HEK293 (cell line): ENCODE results near the gene GIMAP1.
"Not testable (repeated sequence)": the region's sequence is repeated elsewhere in the genome, so short reads cannot be mapped to it uniquely, and the experiment has no call there.

Experiments
- HOXD13 ChIP-seq: sonication (generic); formaldehyde crosslinking; IDR thresholded peaks from 2 replicates; pipeline ENCODE4 v1.8.0; 2022; ENCODE audit warnings: missing genetic modification reagents, borderline replicate concordance
- ZFP69B ChIP-seq: fragments of 450-650 bp; formaldehyde crosslinking; IDR thresholded peaks from 2 replicates; pipeline ENCODE4 v1.5.1; 2016; ENCODE audit warnings: missing biosample characterization, missing genetic modification characterization
- ZNF292 ChIP-seq: fragments of 450-650 bp; formaldehyde crosslinking; IDR thresholded peaks from 2 replicates; pipeline ENCODE4 v1.5.1; 2016; ENCODE audit warnings: low read depth, missing biosample characterization, missing genetic modification characterization, borderline replicate concordance
- TF ChIP-seq, protein P1 (sequence below): fragments of 450-650 bp; formaldehyde crosslinking; IDR thresholded peaks from 2 replicates; pipeline ENCODE4 v1.5.1; 2016; ENCODE audit warnings: missing biosample characterization, missing genetic modification characterization
- TF ChIP-seq, protein P2 (sequence below): fragments of 450-650 bp; formaldehyde crosslinking; IDR thresholded peaks from 2 replicates; pipeline ENCODE4 v1.5.1; 2016; ENCODE audit warnings: missing biosample characterization, missing genetic modification characterization
- TF ChIP-seq, protein P3 (sequence below): fragments of 450-650 bp; formaldehyde crosslinking; IDR thresholded peaks from 2 replicates; pipeline ENCODE4 v1.5.1; 2016; ENCODE audit warnings: missing biosample characterization, missing genetic modification characterization
- TF ChIP-seq, protein P4 (sequence below): fragments of 450-650 bp; formaldehyde crosslinking; IDR thresholded peaks from 2 replicates; pipeline ENCODE4 v1.5.1; 2016; ENCODE audit warnings: missing biosample characterization, missing genetic modification characterization, low read depth
- TF ChIP-seq, protein P5 (sequence below): fragments of 450-650 bp; formaldehyde crosslinking; IDR thresholded peaks from 2 replicates; pipeline ENCODE4 v1.5.1; 2016; ENCODE audit warnings: missing biosample characterization, missing genetic modification characterization

DNA sequence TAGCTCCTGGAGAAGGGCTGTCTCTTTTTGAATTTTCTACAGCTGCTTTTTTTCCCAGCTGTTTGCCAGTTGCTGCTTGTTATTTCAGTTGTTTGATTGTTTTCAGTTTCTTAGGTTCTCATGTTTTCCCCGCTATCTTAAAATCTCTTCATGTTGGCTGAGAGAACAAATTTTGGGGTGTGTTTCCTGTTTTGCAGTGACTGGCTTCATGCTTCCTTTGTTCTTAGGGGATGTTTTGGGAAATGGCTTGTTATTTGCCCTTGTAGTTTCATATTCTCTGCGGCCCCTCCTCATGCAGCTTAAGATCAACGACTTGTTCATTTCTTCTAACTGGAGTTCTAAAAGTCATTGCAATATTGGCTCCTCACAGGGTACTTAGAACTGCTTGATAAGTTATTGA is 39.6 kb upstream of the GIMAP1 start:
- TF ChIP-seq, protein P1, sequence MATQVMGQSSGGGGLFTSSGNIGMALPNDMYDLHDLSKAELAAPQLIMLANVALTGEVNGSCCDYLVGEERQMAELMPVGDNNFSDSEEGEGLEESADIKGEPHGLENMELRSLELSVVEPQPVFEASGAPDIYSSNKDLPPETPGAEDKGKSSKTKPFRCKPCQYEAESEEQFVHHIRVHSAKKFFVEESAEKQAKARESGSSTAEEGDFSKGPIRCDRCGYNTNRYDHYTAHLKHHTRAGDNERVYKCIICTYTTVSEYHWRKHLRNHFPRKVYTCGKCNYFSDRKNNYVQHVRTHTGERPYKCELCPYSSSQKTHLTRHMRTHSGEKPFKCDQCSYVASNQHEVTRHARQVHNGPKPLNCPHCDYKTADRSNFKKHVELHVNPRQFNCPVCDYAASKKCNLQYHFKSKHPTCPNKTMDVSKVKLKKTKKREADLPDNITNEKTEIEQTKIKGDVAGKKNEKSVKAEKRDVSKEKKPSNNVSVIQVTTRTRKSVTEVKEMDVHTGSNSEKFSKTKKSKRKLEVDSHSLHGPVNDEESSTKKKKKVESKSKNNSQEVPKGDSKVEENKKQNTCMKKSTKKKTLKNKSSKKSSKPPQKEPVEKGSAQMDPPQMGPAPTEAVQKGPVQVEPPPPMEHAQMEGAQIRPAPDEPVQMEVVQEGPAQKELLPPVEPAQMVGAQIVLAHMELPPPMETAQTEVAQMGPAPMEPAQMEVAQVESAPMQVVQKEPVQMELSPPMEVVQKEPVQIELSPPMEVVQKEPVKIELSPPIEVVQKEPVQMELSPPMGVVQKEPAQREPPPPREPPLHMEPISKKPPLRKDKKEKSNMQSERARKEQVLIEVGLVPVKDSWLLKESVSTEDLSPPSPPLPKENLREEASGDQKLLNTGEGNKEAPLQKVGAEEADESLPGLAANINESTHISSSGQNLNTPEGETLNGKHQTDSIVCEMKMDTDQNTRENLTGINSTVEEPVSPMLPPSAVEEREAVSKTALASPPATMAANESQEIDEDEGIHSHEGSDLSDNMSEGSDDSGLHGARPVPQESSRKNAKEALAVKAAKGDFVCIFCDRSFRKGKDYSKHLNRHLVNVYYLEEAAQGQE (tag by site-specific recombination): not testable (repeated sequence)
- TF ChIP-seq, protein P2, sequence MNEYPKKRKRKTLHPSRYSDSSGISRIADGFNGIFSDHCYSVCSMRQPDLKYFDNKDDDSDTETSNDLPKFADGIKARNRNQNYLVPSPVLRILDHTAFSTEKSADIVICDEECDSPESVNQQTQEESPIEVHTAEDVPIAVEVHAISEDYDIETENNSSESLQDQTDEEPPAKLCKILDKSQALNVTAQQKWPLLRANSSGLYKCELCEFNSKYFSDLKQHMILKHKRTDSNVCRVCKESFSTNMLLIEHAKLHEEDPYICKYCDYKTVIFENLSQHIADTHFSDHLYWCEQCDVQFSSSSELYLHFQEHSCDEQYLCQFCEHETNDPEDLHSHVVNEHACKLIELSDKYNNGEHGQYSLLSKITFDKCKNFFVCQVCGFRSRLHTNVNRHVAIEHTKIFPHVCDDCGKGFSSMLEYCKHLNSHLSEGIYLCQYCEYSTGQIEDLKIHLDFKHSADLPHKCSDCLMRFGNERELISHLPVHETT: not testable (repeated sequence)
- TF ChIP-seq, protein P3, sequence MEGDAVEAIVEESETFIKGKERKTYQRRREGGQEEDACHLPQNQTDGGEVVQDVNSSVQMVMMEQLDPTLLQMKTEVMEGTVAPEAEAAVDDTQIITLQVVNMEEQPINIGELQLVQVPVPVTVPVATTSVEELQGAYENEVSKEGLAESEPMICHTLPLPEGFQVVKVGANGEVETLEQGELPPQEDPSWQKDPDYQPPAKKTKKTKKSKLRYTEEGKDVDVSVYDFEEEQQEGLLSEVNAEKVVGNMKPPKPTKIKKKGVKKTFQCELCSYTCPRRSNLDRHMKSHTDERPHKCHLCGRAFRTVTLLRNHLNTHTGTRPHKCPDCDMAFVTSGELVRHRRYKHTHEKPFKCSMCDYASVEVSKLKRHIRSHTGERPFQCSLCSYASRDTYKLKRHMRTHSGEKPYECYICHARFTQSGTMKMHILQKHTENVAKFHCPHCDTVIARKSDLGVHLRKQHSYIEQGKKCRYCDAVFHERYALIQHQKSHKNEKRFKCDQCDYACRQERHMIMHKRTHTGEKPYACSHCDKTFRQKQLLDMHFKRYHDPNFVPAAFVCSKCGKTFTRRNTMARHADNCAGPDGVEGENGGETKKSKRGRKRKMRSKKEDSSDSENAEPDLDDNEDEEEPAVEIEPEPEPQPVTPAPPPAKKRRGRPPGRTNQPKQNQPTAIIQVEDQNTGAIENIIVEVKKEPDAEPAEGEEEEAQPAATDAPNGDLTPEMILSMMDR (tag by site-specific recombination): not testable (repeated sequence)
- TF ChIP-seq, protein P4, sequence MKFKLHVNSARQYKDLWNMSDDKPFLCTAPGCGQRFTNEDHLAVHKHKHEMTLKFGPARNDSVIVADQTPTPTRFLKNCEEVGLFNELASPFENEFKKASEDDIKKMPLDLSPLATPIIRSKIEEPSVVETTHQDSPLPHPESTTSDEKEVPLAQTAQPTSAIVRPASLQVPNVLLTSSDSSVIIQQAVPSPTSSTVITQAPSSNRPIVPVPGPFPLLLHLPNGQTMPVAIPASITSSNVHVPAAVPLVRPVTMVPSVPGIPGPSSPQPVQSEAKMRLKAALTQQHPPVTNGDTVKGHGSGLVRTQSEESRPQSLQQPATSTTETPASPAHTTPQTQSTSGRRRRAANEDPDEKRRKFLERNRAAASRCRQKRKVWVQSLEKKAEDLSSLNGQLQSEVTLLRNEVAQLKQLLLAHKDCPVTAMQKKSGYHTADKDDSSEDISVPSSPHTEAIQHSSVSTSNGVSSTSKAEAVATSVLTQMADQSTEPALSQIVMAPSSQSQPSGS: not testable (repeated sequence)
- TF ChIP-seq, protein P5, sequence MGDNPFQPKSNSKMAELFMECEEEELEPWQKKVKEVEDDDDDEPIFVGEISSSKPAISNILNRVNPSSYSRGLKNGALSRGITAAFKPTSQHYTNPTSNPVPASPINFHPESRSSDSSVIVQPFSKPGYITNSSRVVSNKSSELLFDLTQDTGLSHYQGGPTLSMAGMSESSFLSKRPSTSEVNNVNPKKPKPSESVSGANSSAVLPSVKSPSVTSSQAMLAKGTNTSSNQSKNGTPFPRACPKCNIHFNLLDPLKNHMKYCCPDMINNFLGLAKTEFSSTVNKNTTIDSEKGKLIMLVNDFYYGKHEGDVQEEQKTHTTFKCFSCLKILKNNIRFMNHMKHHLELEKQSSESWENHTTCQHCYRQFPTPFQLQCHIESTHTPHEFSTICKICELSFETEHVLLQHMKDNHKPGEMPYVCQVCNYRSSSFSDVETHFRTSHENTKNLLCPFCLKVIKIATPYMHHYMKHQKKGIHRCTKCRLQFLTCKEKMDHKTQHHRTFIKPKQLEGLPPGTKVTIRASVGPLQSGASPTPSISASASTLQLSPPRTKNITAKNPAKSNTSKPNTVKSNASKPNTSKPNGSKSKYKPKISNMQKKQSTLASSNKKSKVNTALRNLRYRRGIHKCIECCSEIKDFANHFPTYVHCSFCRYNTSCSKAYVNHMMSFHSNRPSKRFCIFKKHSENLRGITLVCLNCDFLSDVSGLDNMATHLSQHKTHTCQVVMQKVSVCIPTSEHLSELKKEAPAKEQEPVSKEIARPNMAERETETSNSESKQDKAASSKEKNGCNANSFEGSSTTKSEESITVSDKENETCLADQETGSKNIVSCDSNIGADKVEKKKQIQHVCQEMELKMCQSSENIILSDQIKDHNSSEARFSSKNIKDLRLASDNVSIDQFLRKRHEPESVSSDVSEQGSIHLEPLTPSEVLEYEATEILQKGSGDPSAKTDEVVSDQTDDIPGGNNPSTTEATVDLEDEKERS: not testable (repeated sequence)
- not testable (repeated sequence) for TF ChIP-seq ZNF292 (tag by site-specific recombination); HOXD13 (CRISPR knock-in tag); ZFP69B (tag by site-specific recombination)
